ENCODE results near the gene RNF224.

RNF224 gene

GRCh38 chr9:137266162-137266527 is 38.8 kb downstream of the RNF224 start:
- no peak overlapping the region for H2AFZ ChIP-seq (ENCODE audit: low read depth, low read length, severe bottlenecking)
- H3K36me3 ChIP-seq (ENCODE audit: low read length) = no peaks in the 10 kb centered on the region

GRCh38 chr9:137266585-137267453 is 39.5 kb downstream of the RNF224 start:
- no peak for TF ChIP-seq EZH2phosphoT487 (conservative IDR thresholded peaks at IDR 0.05; ENCODE audit: low read length)
- no peak for TF ChIP-seq CTCF (IDR thresholded peaks at IDR 0.05; ENCODE audit: insufficient read depth, low read length, poor library complexity, severe bottlenecking)
- H3K36me3 ChIP-seq (ENCODE audit: low read length) = no peaks in the 10 kb centered on the region
- H2AFZ ChIP-seq (ENCODE audit: low read depth, low read length, severe bottlenecking) = no peak overlapping the region
- H3K9ac ChIP-seq (ENCODE audit: low read length) = no peak overlapping the region
- 0 out of 2 replicates have a peak, but pooled peaks cover 9% of the 10 kb centered on the region for H3F3A ChIP-seq (ENCODE audit: insufficient read depth)
- no peak overlapping the region for H3K4me3 ChIP-seq (ENCODE audit: insufficient read depth, low read length, poor library complexity, severe bottlenecking)
- no peaks in the 10 kb centered on the region for H3K9me3 ChIP-seq (ENCODE audit: insufficient read depth, low read length)
- H3K79me2 ChIP-seq (ENCODE audit: insufficient read depth, low read length) = no peaks in the 10 kb centered on the region
- no peaks in the 10 kb centered on the region for H3K27me3 ChIP-seq (ENCODE audit: low read length)
- no peaks in the 10 kb centered on the region for H3K9me2 ChIP-seq (replicated peaks; ENCODE audit: insufficient read depth, low read length)
- no peaks in the 10 kb centered on the region for H4K20me1 ChIP-seq (ENCODE audit: low read depth, low read length)
- no peak overlapping the region for H3K4me2 ChIP-seq (ENCODE audit: low read depth, low read length, poor library complexity, severe bottlenecking)
- H3K27ac ChIP-seq (ENCODE audit: low read depth, low read length) = no peak overlapping the region

More at GRCh38 chr9:137266162-137266527, 38.8 kb downstream of the RNF224 start:
- Histone ChIP-seq H3F3A (ENCODE audit: insufficient read depth) (0 out of 2 replicates have a peak, but pooled peaks cover 9% of the 10 kb centered on the region), H3K79me2 (ENCODE audit: insufficient read depth, low read length) (no peaks in the 10 kb centered on the region), H3K9me2 (replicated peaks; ENCODE audit: insufficient read depth, low read length) (no peaks in the 10 kb centered on the region), H3K27me3 (ENCODE audit: low read length) (no peaks in the 10 kb centered on the region), H3K9me3 (ENCODE audit: insufficient read depth, low read length) (no peaks in the 10 kb centered on the region), H3K27ac (ENCODE audit: low read depth, low read length) (no peak overlapping the region), H3K4me2 (ENCODE audit: low read depth, low read length, poor library complexity, severe bottlenecking) (no peak overlapping the region), H4K20me1 (ENCODE audit: low read depth, low read length) (no peaks in the 10 kb centered on the region), H3K9ac (ENCODE audit: low read length) (no peak overlapping the region), H3K4me3 (ENCODE audit: insufficient read depth, low read length, poor library complexity, severe bottlenecking) (no peak overlapping the region)
- TF ChIP-seq CTCF (IDR thresholded peaks at IDR 0.05; ENCODE audit: insufficient read depth, low read length, poor library complexity, severe bottlenecking) (no peak), EZH2phosphoT487 (conservative IDR thresholded peaks at IDR 0.05; ENCODE audit: low read length) (no peak)

GRCh38 chr9:137267933-137268355 is 40.6 kb downstream of the RNF224 start:
- no peaks in the 10 kb centered on the region for H3K27me3 ChIP-seq (ENCODE audit: low read length)
- peak overlapping the region; percentile 78 for H3K27ac ChIP-seq (ENCODE audit: low read depth, low read length)
- TF ChIP-seq EZH2phosphoT487 (conservative IDR thresholded peaks at IDR 0.05; ENCODE audit: low read length) (no peak), CTCF (IDR thresholded peaks at IDR 0.05; ENCODE audit: insufficient read depth, low read length, poor library complexity, severe bottlenecking) (no peak)
- no peak overlapping the region for H3K9ac ChIP-seq (ENCODE audit: low read length)
- H3F3A ChIP-seq (ENCODE audit: insufficient read depth) = 0 out of 2 replicates have a peak, but pooled peaks cover 9% of the 10 kb centered on the region
- no peak overlapping the region for H2AFZ ChIP-seq (ENCODE audit: low read depth, low read length, severe bottlenecking)
- H3K4me3 ChIP-seq (ENCODE audit: insufficient read depth, low read length, poor library complexity, severe bottlenecking) = no peak overlapping the region
- no peaks in the 10 kb centered on the region for H4K20me1 ChIP-seq (ENCODE audit: low read depth, low read length)
- H3K36me3 ChIP-seq (ENCODE audit: low read length) = no peaks in the 10 kb centered on the region
- no peaks in the 10 kb centered on the region for H3K79me2 ChIP-seq (ENCODE audit: insufficient read depth, low read length)
- H3K4me2 ChIP-seq (ENCODE audit: low read depth, low read length, poor library complexity, severe bottlenecking) = peak overlapping the region; percentile 41
- H3K9me3 ChIP-seq (ENCODE audit: insufficient read depth, low read length) = no peaks in the 10 kb centered on the region
- no peaks in the 10 kb centered on the region for H3K9me2 ChIP-seq (replicated peaks; ENCODE audit: insufficient read depth, low read length)

Data from SU-DHL-6 (cell line).